GM18511 (cell line): ENCODE measurements around the gene EFNA3.

Experiments
- ATAC-seq: cut with Tn5 transposase; IDR thresholded peaks from one replicate; pipeline ENCODE4 v1.9.1; 2021; ENCODE audit warnings: mild to moderate bottlenecking, moderate library complexity; ENCODE audit not compliant: unreplicated experiment

EFNA3 gene

DNA sequence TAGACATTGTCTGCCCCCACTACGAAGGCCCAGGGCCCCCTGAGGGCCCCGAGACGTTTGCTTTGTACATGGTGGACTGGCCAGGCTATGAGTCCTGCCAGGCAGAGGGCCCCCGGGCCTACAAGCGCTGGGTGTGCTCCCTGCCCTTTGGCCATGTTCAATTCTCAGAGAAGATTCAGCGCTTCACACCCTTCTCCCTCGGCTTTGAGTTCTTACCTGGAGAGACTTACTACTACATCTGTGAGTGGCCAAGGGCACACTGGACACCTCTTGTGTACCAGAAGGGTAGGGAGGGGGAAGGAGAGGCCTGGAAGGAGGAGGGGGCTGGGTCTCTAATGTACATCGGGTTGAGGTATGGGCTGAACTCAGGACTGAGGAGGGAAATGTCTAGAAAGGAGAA is 11.9 kb upstream of the EFNA3 start:
- no peak for ATAC-seq

DNA sequence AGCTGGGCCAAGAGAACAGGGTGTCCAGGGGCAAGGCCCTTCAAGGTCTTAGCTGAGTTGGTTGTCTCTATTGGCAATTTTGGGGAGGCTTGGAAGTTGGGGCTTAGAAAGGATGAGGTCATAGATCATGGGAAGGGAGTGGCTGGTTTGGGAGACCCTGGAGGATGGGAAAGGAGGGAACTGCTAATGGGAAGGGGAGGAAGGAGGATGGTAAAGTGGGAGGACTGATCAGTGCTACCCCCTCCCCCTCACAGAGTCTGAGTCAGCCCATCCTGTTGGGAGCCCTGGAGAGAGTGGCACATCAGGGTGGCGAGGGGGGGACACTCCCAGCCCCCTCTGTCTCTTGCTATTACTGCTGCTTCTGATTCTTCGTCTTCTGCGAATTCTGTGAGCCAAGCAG is 10.0 kb upstream of the EFNA3 start:
- no peak for ATAC-seq

DNA sequence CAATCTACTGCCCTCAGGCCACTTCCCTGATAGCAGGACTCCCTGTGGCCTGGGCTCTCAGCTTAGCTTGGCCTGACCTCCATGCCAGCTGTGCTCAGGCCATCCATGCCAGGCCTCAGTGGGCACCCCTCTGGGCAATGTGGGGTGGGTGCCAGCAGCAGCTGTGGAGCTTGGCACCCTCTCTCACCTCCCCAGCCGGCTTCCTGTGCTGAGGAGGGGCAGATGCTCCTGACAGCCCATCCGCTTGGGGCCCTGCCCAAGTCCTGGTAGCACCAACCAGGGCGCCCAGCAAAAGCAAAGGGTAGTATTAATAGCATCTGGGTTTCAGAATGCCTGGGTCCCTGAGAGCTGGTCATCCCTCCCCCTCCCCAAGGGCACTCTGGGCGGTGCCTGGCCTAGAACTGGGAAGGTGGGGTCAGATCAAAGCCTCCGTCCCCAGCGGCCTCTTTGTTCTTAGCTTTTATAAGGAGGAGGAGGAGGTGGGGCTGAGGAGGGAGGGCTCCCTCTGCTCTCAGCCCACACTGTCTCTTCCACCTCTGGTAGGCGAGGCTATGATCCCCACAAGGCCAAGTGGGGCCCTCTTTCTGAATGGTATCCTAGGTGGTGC is 9.0 kb upstream of the EFNA3 start:
- no peak for ATAC-seq

DNA sequence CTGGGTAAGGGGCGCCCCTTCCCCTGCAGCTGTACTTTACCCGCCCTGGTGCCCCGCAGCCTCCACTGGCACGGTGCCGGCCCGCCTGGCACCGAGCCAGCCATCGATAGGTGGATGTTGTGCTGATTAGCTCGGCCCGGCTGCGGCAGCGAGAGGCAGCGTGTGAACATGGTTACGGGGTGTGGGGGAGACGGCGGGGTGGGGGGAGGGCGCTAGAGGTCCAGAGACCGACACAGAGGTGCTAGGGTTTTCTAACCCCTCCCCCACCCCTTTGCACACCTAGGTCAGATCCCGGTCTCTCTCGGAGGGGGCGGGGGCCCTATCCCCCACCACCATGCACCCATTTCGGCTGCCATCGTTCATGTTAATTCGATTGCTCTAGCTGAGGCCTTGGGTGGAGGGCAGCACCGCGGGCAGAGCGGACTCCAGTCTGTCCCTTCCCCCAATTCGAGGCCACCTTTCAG is 8.4 kb upstream of the EFNA3 start:
- ATAC-seq: no peak

DNA sequence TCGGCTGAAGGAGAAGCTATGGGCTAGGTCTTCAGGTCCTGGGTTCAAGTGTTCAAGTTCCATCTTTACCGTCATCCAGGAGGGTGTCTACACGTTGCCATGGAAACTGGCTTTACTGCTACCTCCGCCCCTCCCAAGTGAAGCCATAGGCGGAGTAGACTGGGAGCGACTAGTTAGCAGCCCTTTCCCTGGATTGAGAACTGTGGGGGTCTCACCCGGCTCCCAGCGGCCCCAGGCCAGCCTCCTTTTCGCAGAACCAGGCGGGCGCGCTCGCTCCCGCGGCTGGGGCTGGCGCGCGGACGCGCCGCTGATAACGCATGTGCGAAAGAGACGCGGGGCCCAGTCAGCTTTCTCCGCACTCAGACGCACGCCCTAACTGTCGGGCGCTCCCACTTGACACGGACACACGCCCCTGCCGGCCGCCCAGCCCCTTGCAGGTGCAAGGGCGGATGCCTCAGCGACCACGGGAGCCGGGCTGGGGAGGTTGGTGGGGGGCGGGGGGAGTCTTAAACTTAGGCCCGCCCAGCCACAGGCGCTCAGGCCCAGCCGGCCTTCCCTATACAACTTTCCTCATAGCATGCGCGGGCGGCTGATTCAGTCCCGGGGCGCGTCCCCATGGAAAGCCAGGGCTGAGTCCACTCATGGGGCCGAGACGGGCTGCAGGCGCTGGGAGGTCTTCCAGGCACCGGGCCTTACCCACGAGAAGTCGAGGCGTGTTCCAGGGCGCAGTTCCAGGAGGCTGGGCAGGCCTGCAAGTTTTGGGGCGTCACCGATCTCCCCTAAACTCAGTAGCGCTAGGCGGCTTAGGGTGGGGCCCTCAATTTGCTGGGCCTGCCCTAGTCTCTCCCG is 7.7 kb upstream of the EFNA3 start:
- ATAC-seq: peak; percentile 63

DNA sequence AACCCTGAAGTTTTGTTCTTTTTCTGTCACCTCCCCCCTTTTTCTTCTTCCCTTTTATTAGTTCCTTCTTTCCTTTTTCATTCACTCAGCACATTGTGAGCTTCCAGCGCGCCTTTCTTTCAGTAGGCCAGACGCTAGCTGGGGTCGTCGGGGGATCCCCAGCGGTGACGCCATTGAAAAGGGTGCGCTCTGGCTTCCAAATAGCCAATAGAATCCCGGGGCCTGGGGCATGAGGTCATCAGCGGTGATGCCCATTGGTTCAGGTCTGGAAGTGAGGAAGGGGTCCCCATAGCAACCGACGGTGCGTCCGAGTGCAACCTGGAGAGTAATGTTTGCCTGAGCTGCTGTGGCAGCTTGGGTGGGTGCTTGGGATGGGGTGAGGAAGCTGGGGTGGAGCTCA is 6.9 kb upstream of the EFNA3 start:
- no peak for ATAC-seq

DNA sequence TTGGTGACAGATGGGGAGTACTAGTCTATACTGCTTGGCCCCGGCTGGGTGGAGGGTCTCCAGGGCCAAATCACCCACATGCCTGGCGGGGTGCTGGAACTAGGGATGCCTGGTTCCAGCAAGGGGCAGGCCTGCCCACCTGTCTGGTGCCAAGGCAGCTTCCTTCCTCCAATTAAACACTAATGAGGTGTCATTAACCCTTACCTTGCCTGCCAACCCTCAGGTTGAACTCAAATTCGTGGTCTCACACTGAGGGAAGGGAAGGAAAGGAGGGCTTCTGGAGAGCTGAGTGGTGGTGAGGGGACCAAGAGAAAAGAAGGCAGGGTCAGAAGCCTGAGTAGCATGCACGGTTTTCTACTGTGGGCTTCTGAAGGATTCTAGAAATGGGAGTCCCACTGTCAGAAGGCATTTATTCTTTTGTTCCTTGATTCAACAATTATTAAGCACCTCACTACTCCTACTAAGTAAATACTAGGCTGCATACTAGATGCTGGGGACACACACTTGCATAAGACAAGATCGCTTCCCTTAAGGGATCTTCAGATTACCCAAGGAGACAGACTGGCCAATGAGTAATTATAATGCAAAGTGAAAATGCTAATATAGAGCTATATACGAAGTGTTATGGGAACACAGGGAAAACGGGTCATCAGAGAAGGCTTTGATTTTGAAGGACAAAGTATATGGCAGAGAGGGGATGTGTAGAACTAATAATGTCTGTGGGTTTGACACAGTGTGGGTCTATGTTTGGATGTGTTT is 5.9 kb upstream of the EFNA3 start:
- ATAC-seq: no peak

DNA sequence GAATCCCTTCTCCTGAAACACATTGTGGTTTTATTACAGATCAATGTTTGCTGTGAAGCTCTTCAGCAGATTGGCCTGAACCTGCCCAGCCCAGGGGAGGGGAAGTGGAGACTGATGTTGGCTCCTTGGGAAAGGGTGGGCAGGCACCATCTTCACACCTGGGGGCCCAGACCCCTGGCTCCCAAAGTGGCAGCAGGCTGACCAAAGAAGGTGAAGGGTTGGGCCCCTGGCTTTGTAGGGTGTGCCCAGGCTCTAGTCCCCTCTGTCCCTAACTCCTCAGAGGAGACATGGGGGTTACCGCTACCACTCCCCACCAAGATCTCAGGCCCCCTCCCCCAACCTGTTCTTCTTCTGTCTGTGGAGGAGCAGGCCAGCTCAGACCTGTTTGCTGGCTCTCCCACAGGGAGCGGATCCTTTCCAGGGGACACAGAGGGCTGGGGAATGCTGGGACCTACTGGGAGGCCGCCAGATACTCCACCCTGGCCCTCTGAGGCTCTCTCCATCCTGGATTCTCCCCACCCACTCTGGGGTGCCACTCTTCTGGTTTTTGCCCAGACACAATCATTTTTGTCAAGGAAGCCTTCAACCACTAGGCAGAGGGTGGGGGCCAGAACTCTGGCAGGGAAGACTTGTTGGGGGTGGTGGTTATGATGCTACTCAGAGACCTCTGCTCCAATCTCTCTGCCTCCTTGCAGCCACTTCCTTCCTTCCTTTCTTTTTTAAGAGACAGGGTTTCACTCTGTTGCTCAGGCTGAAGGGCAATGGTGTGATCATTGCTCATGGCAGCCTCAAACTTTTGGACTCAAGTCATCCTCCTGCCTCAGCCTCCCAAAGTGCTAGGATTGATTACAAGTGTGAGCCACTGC is 5.0 kb upstream of the EFNA3 start:
- no peak for ATAC-seq

DNA sequence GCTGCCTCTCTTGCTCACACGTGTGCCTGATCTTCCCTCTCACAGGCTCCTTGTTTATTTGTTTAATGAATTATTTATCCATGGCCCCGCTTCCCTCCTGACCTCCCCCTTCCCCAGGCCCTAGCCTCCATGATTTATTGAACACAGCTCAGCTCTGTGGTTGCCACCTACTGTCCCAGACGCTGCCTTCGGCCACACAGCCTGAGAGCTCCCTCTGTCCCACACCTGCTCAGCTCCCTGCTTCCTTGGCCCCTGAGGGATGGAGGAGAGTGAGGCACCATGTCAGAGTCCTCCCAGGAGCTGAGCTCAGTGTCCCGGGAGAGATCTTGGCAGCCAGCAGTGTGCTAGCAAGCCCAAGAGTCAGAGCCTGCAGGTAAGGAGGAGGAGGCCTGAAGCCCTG is 3.1 kb upstream of the EFNA3 start:
- no peak for ATAC-seq

DNA sequence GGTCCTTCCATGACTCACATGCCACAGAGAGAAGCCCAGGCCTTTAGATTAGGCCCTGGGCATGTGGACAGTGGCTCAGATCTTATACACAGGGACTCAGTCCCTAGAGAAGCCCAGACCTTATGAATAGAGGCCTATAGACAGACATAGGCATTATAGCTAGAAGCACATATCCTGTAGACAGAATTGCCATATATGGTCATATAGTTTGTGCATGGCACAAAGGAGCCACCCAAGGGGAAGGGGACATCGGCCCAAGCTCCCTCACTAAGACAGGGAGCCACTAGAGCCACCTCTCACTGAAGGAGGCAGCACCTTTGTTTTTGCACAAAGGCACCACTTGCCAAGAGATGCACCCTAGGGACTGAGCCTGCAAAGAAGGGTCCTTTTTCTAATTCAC is 2.3 kb upstream of the EFNA3 start:
- ATAC-seq: no peak

DNA sequence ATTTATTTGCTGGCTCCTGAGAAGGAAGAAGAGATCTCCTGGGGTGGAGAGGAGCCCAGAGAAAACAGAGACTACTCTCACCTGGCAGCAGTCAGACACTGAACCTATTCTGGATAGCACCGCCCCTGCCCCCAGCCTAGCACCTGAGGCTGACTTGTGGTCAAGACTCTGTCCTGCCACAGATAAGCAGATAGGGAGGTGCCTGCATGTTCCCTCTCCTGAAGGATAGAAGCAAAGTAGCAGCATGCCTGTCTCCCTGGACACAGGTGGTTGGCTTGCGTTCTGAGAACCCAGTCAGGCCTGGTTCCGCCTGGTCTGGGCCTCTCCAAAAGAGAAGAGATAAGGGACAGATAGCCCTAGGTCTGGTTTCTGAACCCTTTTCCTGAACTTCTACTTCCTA is 1.3 kb upstream of the EFNA3 start:
- ATAC-seq: no peak

DNA sequence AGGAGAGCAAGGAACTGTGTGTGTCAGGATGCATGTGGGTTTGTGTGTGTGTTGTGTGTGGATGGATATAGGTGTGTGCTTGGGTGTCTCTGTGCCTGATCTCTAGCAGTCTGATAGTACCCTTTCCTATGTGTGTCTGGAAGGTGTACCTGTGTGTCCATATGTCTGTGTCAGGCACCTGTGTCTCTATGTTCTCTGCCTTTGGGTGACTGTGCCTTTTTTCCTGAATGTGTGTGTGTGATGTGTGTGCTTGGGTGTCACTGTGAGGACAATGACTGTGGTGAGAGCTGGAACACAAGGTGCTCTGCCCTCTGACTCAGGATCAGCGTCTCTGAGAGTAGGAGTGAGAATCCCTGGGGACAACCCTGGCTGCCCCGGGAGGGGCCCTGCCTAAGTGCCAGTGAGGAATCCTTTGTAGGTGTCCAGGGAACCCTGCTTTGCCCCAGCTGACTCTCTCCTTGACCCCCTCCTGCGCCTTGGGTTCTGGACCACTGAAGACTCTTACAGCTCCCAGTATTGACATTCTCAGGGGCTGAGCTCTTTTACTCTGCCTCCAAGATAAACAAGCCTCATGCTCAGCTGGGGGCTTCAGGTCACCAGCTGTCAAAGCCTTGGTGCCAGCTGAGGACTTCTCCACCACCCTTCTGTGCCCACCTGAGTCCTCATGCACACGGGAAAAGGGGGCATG is 735 bp upstream of the EFNA3 start:
- ATAC-seq: no peak

DNA sequence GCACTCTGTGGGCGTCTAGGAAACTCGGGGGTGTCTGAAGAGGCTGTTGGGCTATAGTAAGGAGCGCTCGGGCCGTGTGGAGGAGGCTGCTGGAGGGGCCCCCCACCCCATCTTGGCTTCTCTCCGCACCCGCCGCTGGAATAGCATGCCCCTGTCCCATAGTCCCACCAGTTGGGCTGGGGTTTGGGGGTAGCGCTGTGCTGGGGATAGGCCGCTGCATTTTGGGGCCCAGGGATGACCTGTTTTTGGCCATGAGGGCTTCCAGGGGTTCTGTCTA is 511 bp downstream of the EFNA3 start:
- ATAC-seq: no peak

DNA sequence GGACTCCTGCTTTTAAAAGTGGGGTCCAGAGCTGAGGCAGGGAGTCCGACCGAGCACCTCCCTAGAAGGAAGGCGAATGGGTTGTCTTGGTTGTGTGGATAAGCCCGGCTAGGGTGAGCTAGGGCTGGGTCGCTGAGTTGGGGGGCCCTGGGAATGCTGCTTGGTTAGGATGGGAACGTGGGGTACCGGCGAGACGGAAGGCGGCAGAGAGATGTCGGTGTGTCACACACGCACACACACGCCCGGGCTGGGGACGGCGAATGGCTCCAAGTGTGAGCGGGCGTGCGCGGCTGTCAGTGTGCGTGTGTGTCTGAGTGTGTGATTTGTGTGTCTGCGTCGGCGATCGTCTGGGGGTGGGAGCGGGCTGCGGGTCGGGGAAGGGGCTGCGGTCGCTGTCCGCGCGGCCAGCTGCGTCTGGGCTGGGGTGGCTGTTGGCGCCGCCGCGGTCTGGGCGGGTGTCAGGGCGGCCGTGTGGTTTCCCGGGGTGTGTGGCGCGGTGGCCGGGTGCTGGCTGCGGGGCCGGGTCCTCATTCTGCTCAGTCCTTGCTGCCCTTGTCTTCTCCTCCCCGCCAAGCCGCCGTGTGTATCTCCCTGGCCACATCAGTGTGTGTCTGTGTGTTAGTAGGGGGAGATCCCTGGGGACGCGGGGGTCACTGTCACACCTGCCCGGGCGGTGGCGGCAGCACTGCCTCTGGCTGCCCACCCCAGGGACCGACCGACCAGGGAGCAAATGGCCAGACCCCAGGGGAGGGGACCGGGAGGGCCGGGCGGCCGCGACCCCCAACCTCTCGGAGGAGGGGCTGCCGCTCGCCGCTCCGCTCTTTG is 1.1 kb downstream of the EFNA3 start:
- ATAC-seq: no peak

DNA sequence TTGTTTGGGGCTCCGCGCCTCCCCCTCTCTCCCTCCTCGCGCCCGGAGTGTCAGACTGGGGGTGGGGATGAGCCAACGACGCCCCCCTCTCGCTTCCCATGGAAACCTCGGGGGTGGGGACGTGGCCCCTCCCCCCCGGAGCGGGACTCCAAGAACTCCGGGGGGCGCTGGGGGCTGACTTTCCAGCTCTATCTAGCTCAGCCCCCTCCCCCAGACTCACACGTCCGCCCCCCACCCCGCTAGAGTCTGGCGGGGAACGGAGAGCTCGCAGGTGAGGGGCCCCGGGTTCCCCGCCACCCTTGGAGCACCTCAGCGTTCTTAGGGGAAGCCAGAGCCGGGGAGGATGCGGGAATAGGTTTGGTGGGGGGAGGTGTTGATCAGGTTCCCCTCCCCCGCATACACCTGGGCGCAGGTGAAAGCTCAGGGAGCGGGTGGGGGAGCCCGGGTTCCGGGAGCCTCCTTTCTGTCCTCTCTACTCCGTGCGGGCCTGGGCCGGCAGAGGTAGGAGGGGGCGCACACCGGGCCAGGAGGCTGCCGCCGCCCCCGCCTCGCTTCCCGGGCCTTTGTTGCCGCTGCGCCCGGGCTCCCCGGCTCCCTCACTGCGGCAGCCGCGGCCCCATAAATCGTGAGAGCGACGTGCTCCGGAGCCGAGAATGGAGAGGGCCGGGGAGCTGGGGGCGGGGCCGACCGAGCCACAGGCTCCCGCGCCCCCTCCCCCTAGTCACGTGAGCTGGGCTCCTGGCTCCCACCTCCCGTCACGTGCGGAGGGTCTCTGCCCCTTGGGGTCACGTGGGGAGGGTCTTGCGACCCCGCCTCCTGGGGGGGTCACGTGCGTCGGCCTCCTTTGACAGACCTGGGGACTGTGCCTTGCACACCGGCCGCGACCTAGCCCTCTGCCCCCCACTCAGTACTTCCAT is 1.9 kb downstream of the EFNA3 start:
- ATAC-seq: no peak

DNA sequence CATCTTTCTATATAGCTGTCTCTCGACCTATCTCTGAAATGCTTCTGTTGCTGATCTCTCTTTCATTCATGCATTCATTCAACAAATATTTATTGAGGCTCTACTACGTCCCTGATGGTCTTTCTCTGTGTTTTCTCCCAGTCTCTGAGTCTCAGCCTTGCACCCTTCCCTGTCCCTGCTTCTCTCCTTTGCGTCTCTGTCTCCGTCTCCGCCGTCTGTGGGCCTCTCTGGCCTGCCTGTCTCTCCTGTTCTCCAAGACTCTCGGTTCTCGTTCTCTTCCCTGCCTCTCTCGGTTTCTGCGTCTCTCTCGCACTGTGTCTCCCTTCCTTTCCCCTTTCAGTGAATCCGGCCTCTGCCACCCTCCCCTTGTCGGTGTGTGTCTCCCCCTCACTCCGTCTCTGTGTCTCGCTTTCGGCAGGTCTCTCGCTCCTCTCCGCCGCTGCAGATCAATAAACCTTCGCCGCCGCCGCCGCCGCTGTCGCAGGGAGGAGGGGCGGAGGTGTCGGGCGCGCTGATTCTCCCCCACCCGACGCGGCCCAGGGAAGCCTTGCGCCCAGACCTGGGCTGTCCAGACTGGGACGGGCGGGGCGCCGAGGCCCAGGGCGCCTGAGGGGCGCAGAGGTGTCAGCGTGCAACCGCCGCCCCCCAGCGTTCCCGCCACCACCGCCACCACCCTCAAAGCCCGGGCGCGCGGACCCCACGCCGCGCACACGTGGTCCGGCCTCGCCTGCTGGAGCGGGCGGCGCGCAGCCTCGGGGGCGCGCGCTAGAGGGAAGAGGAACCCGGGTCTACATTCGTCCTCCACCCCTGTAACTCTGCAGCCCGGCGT is 3.0 kb downstream of the EFNA3 start:
- ATAC-seq: no peak

DNA sequence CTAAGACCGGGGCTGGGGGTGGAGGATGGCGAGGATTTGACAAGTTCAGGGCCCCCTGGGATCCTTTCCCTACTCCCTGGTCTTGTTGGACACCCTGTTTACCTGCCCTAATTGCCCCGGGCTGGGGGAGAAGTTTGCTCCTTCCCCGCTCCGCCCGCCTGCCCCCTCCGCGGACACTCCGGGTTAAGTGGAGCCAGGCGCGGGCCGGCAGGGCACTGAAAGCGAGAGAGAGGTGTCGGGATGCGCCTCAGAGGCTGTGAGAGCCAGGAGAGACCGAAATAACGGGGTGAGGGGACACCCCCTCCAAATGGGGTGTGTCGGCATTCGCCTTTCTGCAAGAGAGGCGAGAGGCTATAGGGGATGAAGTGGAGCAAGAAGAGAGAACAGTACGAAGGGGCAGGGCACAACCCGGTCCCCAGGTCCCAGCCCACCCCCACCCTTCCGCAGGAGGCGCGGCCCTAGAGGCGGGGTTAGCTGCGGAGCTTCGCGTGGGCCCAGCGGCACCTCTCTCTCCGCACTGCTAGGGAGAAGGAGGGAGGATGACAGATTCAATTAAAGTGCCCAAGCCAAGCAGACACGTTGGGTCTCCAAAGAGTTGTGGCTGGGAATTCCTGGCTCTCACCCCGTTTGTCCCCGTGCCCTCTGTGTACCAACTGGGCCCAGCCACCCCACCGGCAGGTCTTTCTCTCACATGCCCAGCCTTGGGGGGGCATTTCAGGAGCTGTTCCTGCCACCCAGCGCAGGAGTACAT is 3.8 kb downstream of the EFNA3 start:
- no peak for ATAC-seq
